HG02981 (cell line): Measurements from ENCODE around the gene PROK2.

Experiments used
- ATAC-seq: cut with Tn5 transposase; IDR thresholded peaks from one replicate; pipeline ENCODE4 v1.9.1; 2021; ENCODE audit warnings: mild to moderate bottlenecking, moderate library complexity; ENCODE audit not compliant: unreplicated experiment

Gene PROK2, protein sequence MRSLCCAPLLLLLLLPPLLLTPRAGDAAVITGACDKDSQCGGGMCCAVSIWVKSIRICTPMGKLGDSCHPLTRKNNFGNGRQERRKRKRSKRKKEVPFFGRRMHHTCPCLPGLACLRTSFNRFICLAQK

GRCh38 chr3:71784914-71785531, at the start of gene PROK2:
Gene PROK2 (minus strand): TSS chr3:71785148. CDS start chr3:71785052, 96 bp downstream.
- no peak for ATAC-seq

- no peak for ATAC-seq
Measured at GRCh38 chr3:71831599-71831998, 46.7 kb upstream of the PROK2 start.

GRCh38 chr3:71825551-71826283, 40.8 kb upstream of the PROK2 start:
- ATAC-seq = no peak

- ATAC-seq = no peak
Measured at GRCh38 chr3:71821116-71821515, 36.2 kb upstream of the PROK2 start.

GRCh38 chr3:71817262-71817661, 32.3 kb upstream of the PROK2 start:
- no peak for ATAC-seq

- ATAC-seq = no peak
Measured at GRCh38 chr3:71816767-71817156, 31.8 kb upstream of the PROK2 start.

DNA sequence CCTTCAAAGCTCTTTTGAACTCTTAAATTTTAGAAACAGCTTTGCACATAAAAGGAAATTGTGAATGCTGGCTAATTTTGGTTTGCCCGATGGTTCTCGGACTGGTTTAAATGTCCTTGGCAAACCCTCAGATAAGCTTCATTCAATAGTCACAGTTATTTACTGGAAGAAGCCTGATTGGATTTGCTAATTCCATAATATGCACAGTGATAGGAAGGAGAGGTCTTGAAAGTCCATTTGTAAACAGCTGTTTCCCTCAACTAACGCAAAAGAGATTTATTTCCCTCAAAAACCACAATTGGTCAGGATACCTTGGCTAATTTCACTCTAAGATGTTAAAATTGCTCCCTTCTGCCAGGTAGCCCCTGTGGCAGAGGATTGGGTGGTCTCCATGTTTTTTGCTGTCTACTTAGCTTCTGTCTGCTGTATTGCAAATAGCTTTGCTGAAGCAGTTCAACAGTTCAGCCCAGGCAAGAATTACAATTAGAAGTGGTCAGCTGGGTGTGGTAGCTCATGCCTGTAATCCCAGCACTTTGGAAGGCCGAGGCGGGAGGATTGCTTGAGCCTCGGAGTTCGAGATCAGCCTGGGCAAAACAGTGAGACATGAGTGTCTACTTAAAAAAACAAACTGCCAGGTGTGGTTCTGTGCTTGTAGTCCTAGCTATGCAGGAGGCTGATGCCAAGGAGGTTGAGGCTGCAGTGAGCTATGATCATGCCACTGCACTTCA, 30.6 kb upstream of the PROK2 start:
- no peak for ATAC-seq

DNA sequence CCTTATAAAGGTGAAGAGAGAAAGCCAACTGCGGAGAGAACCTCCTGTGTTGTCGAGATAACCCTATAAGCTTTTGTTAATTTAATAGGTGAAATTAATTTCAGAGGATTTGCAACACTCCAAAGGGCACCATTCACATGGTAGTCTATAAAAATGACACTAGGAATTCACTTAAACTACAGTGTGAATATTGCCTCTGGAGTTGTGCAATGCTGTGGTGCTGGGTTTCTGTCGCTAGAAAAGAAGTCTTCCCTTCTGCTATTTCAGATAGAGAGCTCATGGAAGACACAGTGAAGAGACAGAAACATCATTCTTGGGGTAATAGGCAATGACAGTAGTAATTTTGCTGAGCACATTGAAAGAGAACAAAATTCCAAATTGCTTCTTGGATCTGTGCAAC, 28.8 kb upstream of the PROK2 start:
- ATAC-seq = no peak

GRCh38 chr3:71813073-71813472, 28.1 kb upstream of the PROK2 start:
- ATAC-seq = no peak

DNA sequence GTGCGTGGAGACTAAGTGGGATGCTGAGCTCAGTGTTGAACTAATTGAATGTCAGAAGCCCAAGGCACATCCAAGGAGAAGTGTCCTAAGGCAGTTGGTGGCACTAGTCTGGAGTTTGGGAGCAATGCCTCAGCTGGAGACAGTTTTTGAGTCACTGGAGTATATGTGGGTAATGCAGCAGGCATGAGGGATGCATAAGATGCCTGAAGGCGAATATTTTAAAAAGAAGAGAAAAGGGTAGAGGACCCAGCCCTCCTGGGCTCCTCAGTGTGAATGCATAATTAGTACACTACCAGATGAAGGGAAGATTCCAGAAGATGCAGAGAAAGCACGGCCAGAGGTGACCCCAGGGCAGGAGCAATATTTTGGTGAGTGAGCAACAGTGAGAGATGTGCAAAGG, 25.1 kb upstream of the PROK2 start:
- no peak for ATAC-seq

DNA sequence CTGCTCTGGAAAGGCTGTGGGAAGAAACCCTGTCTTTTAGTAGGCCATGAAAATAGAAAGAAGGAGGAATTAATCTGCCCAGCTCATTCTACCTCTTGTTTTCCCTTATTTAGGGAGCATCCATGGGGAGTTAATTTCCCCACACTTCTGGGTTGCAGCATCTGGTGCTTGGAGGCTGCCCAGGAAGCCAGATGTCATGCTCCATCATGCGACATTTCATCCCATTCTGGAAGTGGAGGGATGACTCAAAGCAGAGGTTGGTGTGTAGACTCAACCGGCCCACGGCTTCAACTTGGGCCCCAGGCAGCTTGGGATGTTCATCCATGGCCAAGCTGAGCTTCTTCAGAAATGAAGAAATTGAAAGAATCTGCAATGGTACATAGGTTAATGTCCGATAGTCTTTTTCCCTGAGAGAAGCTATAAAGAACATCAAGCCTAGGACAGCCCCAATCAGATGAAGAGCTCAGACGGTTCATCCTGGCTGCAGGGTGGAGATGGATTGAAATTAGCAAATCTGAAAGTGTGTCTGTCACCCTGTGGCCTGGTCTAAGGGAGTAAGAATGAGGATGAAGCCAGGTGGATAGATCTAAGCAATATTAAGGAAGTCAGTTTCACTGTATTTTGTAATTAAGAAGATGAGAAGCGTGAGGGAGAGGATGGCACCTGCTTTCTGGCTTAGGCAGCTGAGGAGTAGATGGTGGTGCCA, 24.5 kb upstream of the PROK2 start:
- no peak for ATAC-seq

DNA sequence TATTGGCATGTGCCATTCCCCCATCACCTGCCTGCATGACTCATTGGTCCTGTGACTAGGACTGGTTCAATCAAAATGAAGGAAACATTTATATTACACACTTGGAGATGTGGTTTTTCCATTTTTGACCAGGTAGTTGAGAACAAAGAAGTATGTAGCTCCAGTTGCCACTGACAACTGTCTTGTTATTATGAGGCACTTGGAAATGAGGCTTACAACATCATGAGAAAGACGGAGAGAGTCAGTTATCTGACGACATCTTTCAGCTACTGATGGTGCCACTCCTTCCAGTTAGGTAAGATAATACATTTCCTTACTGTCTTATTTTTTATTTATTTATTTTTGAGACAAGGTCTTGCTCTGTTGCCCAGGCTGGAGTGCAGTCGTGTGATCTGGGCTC, 21.8 kb upstream of the PROK2 start:
- no peak for ATAC-seq

- ATAC-seq = no peak
Measured at GRCh38 chr3:71805691-71806090, 20.7 kb upstream of the PROK2 start.

DNA sequence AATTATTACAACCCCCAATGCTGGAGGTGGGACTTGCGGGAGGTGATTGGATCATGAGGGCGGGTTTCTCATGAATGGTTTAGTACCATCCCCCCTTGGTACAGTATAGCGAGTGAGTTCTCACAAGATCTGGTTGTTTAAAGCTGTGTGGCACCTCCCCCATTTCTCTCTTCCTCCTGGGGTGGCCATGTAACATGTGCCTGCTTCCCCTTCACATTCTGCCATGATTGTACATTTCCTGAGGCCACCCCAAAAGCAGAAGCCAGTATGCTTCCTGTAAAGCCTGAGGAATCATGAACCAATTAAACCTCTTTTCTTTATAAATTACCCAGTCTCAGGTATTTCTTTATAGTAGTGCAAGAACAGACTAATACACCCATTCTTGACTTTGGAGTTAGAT, 20.3 kb upstream of the PROK2 start:
- ATAC-seq = no peak

DNA sequence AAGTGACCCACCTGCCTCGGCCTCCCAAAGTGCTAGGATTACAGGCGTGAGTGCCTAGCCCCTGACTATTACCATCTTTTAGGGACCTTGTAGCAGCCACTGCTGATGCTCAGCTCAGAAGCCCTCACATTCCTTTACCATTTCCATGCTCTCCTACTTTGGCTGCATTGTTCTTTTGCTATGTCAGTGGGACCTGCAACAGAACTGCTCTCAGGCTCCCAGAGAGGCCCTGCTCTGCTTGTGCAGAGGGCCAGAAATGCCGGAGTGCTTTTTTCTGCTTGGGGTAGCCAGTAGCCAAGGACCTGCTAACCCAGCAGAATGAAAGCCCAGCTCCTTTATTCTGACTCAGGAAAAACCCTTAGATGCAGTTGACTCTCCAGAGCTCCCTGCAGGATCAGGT, 18.3 kb upstream of the PROK2 start:
- no peak for ATAC-seq

- ATAC-seq = no peak
Measured at GRCh38 chr3:71801986-71802385, 17.0 kb upstream of the PROK2 start.

DNA sequence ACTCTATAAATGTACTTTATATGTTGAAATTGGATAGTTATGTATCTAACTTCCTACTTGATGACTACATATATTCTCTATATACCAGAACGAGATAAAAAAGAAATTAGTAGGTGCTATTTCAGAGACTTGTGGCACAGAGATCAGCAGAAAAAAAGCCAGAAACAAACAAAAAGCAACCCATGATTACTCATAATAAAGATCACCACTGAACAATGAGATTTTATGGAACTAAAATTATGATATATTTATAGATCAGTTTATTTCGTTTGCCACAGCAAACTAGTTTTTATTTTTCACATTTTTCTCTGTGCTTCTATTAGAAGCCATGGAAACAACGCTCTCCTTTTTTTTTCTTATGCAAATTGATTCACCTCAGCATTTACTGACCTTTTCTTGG, 15.1 kb upstream of the PROK2 start:
- no peak for ATAC-seq

- ATAC-seq = no peak
Measured at GRCh38 chr3:71797455-71797854, 12.5 kb upstream of the PROK2 start.

DNA sequence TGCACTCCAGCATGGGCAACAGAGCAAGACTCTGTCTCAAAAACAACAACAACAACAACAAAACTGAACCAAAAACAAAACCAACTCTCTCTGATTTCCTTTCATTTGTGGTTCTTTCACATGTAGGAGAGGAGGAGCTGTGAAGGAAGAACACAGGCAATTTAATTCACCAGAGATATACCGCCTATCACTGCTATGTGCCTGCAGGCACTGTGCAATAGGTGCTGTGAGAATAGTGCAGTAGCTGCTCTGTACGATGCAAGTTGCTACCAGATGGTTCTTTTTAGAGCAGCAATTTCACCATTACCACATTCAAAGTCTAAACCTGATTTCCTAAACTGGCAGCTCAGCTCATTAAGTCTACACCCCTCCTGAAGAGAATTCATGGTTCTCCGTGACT, 11.3 kb upstream of the PROK2 start:
- ATAC-seq = no peak

DNA sequence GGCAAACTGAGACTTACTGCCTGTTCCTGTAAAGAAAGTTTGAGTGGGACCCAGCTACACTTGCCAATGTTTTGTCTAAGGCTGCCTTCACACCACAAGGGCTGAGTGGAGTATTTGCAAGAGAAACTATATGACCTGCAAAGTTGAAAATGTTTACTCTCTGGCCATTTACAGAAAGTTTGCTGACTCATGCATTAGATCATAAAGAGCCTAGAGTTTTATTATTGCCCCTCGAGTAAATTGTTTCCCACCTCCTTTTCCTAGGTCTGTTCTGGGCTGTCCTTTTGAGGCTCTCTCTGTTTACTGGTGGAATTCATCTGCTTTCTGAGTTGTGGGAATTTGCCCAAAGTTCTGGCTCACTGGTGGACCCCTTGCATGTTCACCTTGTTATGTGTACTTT, 6.7 kb upstream of the PROK2 start:
- no peak for ATAC-seq

GRCh38 chr3:71789922-71790321, 5.0 kb upstream of the PROK2 start:
- ATAC-seq = no peak
